ENCODE data around the gene CCNL2. TPM values are rescaled to one million over a fixed set of nuclear protein-coding genes. Genes with fewer than 3 reads are reported as not detected.

The CCNL2 gene
- total and polyA plus RNA-seq, 2 of the 13 experiments (the other 11 are each of a cell fraction or from before 2014, with no cell fraction given): 105 to 340 TPM

- TF ChIP-seq YY1 (IDR thresholded peaks at IDR 0.05; ENCODE audit: insufficient read depth, insufficient replicate concordance, low read depth, low read length) (no peak), ZNF552 (CRISPR knock-in tag; IDR thresholded peaks at IDR 0.05; ENCODE audit: borderline replicate concordance) (0 out of 2 replicates have a peak, but pooled peaks have one; percentile 4), ZBTB25 (CRISPR knock-in tag; IDR thresholded peaks at IDR 0.05) (no peak), REST (IDR thresholded peaks at IDR 0.05; ENCODE audit: borderline replicate concordance in 1 of 2, low read depth in 1 of 2, low read length in 2 of 2) (no peak), CENPBD1 (CRISPR knock-in tag; IDR thresholded peaks at IDR 0.05; ENCODE audit: borderline replicate concordance, low read depth) (no peak), PCBP2 (optimal IDR thresholded peaks at IDR 0.05; ENCODE audit: low read depth, low read length, poor library complexity, severe bottlenecking) (no peak), SP5 (CRISPR knock-in tag; IDR thresholded peaks at IDR 0.05; ENCODE audit: borderline replicate concordance, low read depth) (no peak), MATR3 (CRISPR knock-in tag; IDR thresholded peaks at IDR 0.05) (no peak), LCORL (IDR thresholded peaks at IDR 0.05) (no peak), LCORL (CRISPR knock-in tag; IDR thresholded peaks at IDR 0.05) (no peak), ZBTB38 (CRISPR knock-in tag; IDR thresholded peaks at IDR 0.05) (no peak), SMARCE1 (IDR thresholded peaks at IDR 0.05; ENCODE audit: borderline replicate concordance) (no peak), FOXK2 (IDR thresholded peaks at IDR 0.05) (no peak), ZNF484 (CRISPR knock-in tag; IDR thresholded peaks at IDR 0.05; ENCODE audit: borderline replicate concordance, low read depth) (no peak), ARNT (IDR thresholded peaks at IDR 0.05) (no peak), RFXANK (CRISPR knock-in tag; IDR thresholded peaks at IDR 0.05) (no peak), E2F2 (CRISPR knock-in tag; IDR thresholded peaks at IDR 0.05; ENCODE audit: borderline replicate concordance) (no peak), MAFK (conservative IDR thresholded peaks at IDR 0.05 in 1 of 2, IDR thresholded peaks at IDR 0.05 in 1 of 2; ENCODE audit: low read length in 2 of 2) (no peak), ZNF260 (CRISPR knock-in tag; IDR thresholded peaks at IDR 0.05; ENCODE audit: borderline replicate concordance, low read depth) (no peak), ZNF749 (CRISPR knock-in tag; IDR thresholded peaks at IDR 0.05; ENCODE audit: borderline replicate concordance) (no peak), ARNTL (CRISPR knock-in tag; IDR thresholded peaks at IDR 0.05) (no peak)
Observed at GRCh38 chr1:1399872-1400575, 889 bp upstream of the CCNL2 start (continued).
